KOPT-K1 (cell line): ENCODE measurements around the gene ZNF646.
A peak's percentile ranks its signal among the peaks of the same experiment; 100 is the strongest.

Experiments
- H3K27ac ChIP-seq: fragments of 200-600 bp; sonication (generic); 2 replicates; pipeline ENCODE4 v1.5.1; 2016; ENCODE audit warnings: antibody characterized with exemption, mild to moderate bottlenecking, low read depth, low read length; ENCODE audit not compliant: poor library complexity, severe bottlenecking
- H3K36me3 ChIP-seq: fragments of 200-600 bp; sonication (generic); 2 replicates; pipeline ENCODE4 v1.5.1; 2017; ENCODE audit warnings: antibody characterized with exemption, mild to moderate bottlenecking, low read length, moderate library complexity; ENCODE audit not compliant: insufficient read depth
- H3K9me3 ChIP-seq: fragments of 200-600 bp; sonication (generic); 2 replicates; pipeline ENCODE4 v1.5.1; 2017; ENCODE audit warnings: antibody characterized with exemption, low read length, mild to moderate bottlenecking; ENCODE audit not compliant: insufficient read depth, poor library complexity, severe bottlenecking

ZNF646 gene, protein sequence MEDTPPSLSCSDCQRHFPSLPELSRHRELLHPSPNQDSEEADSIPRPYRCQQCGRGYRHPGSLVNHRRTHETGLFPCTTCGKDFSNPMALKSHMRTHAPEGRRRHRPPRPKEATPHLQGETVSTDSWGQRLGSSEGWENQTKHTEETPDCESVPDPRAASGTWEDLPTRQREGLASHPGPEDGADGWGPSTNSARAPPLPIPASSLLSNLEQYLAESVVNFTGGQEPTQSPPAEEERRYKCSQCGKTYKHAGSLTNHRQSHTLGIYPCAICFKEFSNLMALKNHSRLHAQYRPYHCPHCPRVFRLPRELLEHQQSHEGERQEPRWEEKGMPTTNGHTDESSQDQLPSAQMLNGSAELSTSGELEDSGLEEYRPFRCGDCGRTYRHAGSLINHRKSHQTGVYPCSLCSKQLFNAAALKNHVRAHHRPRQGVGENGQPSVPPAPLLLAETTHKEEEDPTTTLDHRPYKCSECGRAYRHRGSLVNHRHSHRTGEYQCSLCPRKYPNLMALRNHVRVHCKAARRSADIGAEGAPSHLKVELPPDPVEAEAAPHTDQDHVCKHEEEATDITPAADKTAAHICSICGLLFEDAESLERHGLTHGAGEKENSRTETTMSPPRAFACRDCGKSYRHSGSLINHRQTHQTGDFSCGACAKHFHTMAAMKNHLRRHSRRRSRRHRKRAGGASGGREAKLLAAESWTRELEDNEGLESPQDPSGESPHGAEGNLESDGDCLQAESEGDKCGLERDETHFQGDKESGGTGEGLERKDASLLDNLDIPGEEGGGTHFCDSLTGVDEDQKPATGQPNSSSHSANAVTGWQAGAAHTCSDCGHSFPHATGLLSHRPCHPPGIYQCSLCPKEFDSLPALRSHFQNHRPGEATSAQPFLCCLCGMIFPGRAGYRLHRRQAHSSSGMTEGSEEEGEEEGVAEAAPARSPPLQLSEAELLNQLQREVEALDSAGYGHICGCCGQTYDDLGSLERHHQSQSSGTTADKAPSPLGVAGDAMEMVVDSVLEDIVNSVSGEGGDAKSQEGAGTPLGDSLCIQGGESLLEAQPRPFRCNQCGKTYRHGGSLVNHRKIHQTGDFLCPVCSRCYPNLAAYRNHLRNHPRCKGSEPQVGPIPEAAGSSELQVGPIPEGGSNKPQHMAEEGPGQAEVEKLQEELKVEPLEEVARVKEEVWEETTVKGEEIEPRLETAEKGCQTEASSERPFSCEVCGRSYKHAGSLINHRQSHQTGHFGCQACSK (N-terminal part only)

DNA sequence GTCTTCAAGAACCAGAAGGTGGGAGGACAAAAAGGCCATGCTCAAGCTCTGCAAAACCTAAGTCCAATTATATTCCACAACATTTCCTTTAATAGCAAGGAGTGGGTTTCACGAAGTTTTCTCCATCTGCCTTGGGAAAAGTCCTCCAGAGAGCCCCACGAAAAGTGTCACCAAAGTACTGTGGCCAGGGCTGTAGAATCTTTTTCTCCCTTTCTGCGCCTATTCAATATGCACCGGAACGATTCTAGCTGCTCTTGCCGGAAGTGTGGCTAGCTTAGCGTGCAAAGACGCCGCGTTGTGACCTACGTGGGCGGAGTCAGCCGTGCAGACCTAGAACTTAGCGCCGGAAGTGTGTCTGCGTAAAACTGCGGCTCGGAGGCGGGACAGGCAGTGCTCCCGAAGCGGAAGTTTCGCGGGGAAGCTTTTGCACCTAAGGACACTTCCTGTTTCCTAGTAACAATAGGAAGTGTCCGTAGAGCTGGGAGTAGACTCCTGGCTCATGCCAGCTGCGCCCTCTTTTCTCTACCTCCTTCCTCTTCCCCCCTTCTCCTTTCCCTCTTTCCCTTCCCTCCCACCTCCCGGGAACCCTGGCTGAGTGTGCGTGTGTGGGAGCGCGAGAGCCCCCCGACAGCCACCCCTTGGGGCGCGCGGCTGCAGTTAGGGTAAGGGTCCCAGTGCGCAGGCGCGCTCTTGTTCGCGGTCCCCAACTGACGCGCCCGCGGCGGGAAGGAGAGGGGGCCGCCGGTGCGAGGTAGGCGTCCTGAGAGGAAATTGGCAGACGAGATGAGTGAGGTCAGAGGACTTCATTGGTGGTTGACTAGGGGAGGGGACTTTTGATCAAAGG is at the start of gene ZNF646, which contains the start of gene ZNF668:
Gene ZNF646 (plus strand): TSS at position 453 of the 844 bp plus-strand sequence. CDS start 1,903 bp downstream, outside the sequence.
Gene ZNF668 (minus strand): TSS at position 271 of the 844 bp plus-strand sequence. CDS start 9,781 bp downstream, outside the sequence.
- Histone ChIP-seq H3K9me3 (no peaks in the 10 kb centered on the region), H3K27ac (peak within 1 kb of the TSS; percentile 94), H3K36me3 (peaks cover 37% of the 10 kb centered on the region)

DNA sequence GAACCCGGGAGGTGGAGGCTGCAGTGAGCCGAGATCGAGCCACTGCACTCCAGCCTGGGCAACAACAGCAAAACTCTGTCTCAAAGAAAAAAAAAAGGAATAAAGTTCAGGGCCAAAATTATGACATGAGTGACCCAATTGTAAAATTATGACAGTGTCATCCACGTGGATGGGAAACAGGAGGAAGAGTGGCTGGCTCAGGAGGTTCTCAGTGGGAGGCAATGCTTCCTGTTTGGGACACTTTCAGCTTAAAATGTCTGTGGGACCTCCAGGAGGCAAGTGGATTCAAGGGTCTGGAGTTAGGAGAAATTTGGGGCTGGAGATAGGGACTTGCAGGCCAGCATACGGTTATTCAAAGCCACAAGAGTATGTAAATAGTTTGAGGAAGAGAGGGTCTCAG is 48.9 kb upstream of the ZNF646 start:
- no peaks in the 10 kb centered on the region for H3K9me3 ChIP-seq
- no peak overlapping the region for H3K27ac ChIP-seq
- no peaks in the 10 kb centered on the region for H3K36me3 ChIP-seq

DNA sequence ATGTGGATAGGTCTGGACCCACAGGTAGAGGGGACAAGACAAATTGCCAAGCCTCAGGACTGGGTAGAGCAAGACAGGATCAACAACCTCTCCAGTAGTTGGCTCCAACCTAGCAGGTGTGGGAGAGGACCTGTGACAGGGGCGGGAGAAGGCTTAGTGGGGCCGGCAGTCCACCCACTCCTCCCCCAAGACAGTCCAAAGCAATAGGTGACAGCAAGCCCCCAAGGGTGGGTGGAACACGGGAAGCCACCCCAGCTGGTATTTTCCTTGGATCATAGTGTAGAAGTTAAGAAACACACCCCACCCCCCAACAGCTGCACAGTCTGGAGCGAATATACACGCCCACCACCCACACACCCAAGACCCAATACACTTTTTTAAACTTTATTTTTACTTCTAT is 45.0 kb upstream of the ZNF646 start:
- Histone ChIP-seq H3K27ac (no peak overlapping the region), H3K36me3 (no peaks in the 10 kb centered on the region), H3K9me3 (no peaks in the 10 kb centered on the region)

DNA sequence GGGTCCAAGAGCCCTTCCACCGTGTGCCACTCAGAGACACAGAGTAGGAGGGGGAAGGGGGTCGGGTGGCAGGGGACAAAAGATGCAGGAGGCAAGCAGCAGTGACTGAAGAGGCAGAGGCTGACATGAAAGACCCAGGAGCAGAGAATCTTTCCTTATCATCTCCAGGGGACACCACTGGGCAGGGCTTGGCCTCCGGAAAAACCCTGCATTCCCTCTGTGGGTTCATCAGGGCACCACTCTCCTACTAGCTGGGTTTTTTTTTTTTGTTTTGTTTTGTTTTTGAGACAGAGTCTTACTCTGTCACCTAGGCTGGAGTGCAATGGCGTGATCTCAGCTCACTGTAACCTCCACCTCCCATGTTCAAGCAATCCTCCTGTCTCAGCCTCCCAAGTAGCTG is 42.9 kb upstream of the ZNF646 start:
- Histone ChIP-seq H3K9me3 (no peaks in the 10 kb centered on the region), H3K27ac (no peak overlapping the region), H3K36me3 (no peaks in the 10 kb centered on the region)

DNA sequence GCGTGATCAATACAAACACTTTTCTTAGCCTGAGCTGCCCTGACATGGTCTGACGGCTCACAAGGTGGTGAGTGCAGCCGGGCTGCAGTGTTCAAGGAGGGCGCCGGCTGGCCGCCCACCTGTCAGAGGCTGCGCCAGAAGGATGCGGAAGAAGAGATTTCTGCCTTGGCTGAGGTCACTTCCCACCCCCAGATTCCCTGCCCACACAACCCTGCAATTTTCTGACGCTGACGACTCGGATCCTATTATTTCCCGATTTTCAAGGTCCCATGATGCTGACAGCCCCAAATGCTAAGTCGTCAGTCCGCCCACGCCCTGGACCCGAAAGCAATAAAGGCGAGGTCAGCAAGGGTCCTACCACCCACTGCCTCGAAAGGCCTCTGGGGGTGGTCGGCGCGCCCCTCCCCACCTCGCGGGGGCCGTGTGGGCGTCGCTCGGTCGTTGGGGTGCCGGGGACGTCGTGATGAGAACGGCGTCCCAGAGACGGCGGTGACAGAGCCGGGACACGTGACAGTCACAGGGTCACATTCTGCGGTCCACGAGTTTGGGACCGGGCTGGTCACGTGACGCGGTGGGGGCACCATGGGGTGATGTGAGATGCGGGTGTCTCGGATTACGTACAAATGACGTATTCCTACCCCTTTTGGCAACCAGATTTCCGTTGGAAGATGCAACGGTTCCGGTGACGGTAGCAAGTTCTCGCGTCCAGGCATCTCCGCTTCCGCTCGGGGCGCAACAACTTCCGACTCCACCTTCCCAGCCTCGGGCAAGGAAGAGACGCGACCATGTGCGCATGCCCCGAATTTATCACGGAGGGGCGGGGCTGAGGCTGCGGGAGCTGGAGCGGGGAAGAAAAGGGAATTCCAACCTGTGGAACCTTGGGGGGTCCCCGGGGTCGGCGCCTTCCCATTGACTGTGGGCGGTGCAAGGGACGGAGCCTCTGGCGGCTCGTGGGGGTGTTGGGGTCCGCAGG is 41.2 kb upstream of the ZNF646 start, which contains the start of gene STX4:
Gene STX4 (plus strand): TSS at position 823 of the 973 bp plus-strand sequence. CDS start 248 bp downstream, outside the sequence.
- H3K27ac ChIP-seq, result peak within 1 kb of the TSS; percentile 55
- peaks cover 4% of the 10 kb centered on the region; the same call in 1 of the 2 replicates for H3K36me3 ChIP-seq
- H3K9me3 ChIP-seq, result no peaks in the 10 kb centered on the region

DNA sequence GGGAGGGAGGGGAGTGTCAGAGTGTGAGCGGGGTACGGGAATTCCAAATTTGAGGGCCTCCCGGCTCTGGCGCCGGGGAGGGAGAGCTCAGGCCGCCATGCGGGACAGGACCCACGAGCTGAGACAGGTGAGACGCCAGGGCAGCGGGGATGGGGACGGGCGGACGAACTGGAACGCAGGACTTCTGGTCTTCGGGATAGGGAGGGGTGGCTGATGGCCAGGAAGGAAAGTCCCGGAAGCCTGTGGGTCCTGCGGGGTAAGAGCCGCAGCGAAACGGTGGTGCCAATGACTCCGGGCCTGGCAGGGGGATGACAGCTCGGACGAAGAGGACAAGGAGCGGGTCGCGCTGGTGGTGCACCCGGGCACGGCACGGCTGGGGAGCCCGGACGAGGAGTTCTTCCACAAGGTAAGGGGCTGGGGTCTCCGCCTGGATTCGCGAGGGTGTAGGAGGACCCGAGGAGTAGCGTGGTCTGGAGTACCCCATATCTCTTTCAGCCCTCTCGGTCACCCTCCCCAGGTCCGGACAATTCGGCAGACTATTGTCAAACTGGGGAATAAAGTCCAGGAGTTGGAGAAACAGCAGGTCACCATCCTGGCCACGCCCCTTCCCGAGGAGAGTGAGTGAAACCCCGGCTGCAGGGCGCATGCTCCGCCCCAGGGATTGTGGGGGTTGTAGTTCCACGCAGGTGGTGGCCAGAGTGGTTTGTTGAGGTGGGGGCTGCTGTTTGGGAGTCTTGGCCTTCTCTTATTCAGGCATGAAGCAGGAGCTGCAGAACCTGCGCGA is 40.3 kb upstream of the ZNF646 start:
- peaks cover 8% of the 10 kb centered on the region; the same call in 1 of the 2 replicates for H3K36me3 ChIP-seq
- H3K27ac ChIP-seq, result peak overlapping the region; percentile 55
- no peaks in the 10 kb centered on the region for H3K9me3 ChIP-seq

DNA sequence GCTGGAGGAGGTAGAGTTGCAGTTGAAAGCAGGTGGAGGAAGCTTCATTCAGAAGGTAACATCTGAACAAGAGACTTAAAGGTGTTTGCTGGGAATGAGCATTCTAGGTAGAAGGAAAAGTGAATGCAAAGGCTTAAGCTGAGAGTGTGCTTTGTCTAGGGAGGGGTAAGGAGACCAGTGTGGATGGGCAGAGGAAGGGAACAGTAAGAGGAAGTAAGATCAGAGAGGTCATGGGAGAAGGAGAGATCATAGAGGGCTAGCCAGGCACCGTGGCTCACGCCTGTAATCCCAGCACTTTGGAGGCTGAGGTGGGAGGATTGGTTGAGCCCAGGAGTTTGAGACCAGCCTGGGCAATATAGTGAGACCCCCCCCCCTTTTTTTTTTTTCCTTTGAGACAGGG is 37.5 kb upstream of the ZNF646 start:
- H3K36me3 ChIP-seq, result peaks cover 24% of the 10 kb centered on the region; the same call in 1 of the 2 replicates
- no peak overlapping the region for H3K27ac ChIP-seq
- no peaks in the 10 kb centered on the region for H3K9me3 ChIP-seq

DNA sequence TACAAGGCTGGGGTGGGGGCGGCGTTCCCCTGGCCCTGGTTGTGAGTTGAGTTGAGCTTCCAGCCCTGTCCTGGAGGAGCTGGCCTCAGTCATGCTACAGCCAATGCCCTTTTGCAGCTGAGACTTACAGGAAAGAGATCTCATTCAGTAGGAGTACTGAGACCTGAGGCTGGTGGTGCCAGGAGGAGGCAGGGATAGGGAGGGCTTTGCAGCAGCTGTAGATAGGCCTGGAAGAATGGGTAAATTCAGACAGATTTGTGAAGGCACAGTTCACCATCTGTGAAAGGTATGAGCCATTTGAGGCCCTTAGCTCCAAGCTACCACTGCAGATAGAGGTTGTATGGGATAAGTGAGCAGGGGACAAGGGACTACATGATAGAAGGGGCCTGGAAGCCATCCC is 35.2 kb upstream of the ZNF646 start:
- Histone ChIP-seq H3K27ac (no peak overlapping the region), H3K36me3 (peaks cover 24% of the 10 kb centered on the region; the same call in 1 of the 2 replicates), H3K9me3 (no peaks in the 10 kb centered on the region)

DNA sequence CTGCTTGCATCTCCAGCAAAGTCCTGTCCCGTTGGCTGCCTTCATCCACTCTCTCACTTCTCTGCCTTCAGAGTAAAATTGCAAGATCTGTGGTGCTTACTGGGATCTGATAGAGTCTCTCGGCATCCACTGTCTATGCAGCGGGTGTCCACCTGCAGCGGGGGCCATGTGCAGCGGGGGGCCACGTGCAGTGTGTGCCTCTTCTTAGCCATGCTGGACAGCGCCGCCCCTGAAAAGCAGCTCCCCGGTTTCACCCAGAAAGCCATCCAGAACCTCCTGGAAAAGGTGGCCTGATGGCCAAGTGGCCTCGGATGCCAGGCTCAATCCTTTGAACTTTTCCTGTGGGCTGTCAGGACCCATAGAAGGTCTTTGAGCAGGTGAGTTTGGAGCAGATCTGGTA is 31.4 kb upstream of the ZNF646 start:
- Histone ChIP-seq H3K9me3 (no peaks in the 10 kb centered on the region), H3K36me3 (peaks cover 22% of the 10 kb centered on the region; the same call in 1 of the 2 replicates), H3K27ac (no peak overlapping the region)

DNA sequence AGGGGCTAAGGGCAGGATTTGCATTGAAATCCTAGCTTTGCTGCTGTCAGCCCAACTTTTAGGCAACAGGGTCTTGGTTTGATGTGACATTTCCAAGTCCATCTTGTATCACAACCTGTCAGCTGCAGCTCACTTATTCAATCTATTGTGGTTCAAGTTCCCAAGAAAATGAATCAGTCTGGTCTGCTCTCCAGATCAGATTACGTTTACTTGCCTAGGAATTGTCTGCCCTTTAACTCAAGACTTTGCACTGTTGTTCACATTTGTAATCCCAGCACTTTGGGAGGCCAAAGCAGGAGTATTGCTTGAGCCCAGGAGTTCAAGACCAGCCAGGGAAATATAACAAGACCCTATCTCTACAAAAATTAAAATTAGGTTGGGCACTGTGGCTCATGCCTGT is 30.9 kb upstream of the ZNF646 start:
- no peaks in the 10 kb centered on the region for H3K9me3 ChIP-seq
- H3K27ac ChIP-seq, result no peak overlapping the region
- H3K36me3 ChIP-seq, result peaks cover 18% of the 10 kb centered on the region; the same call in 1 of the 2 replicates

DNA sequence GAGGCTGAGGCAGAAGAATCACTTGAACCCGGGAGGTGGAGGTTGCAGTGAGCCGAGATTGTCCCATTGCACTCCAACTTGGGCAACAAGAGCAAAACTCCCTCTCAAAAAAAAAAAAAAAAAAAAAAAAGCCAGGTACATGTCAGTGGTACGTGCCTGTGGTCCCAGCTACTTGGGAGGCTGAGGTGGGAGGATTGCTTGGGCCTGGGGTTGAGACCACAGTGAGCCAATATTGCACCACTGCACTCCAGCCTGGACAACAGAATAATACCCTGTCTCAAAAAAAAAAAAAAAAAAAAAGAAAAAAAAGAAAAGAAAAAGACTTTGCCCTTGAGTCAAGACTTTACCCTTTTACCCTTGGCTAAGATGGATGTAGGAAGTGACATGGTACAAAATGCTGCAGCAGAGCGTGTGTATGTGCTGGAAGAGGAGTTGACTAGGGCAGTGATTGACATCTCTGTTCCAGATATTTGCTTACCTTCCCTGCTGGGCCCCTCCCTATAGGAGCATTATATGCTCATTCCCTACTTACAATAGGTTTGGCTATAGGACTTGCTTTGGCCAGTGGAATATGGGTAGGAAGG is 30.2 kb upstream of the ZNF646 start:
- no peak overlapping the region for H3K27ac ChIP-seq
- peaks cover 15% of the 10 kb centered on the region; the same call in 1 of the 2 replicates for H3K36me3 ChIP-seq
- no peaks in the 10 kb centered on the region for H3K9me3 ChIP-seq
